NCI-H146 treated with DMSO at 0.1 percent for 48 hours (cell line): ENCODE results near the gene IRX2.

Source experiments
- DNase-seq: peaks from one replicate; lab custom pipeline; 2025; ENCODE audit not compliant: unreplicated experiment; lab: John Stamatoyannopoulos, UW

Gene IRX2

GRCh38 chr5:2699231-2699630 is 52.2 kb downstream of the IRX2 start:
- DNase-seq, result no peak

GRCh38 chr5:2698581-2698980 is 52.9 kb downstream of the IRX2 start:
- DNase-seq, result no peak

GRCh38 chr5:2697446-2698200 is 53.9 kb downstream of the IRX2 start:
- DNase-seq, result no peak

GRCh38 chr5:2697041-2697440 is 54.4 kb downstream of the IRX2 start:
- no peak for DNase-seq
